Activated naive CD8-positive, alpha-beta T cell treated with anti-CD3 and anti-CD28 coated beads, Interleukin-2, amount 50 U/mL, for 24 hours (primary cell): ENCODE results near the gene CA9.
A peak's percentile ranks its signal among the peaks of the same experiment; 100 is the strongest.

Experiments
- ATAC-seq: fragments of 150-1000 bp; cut with Tn5 transposase; one replicate; pipeline ENCODE4 v1.10.0; 2021
- DNase-seq: peaks from one replicate; pipeline ENCODE4 v3.0.0; 2021
- H3K27ac Mint-ChIP-seq: one replicate; pipeline ENCODE4 v1.8.0; 2021; ENCODE audit warnings: mild to moderate bottlenecking, mixed read lengths
- H3K27me3 Mint-ChIP-seq: one replicate; pipeline ENCODE4 v1.8.0; 2021; ENCODE audit warnings: mixed read lengths
- H3K36me3 Mint-ChIP-seq: one replicate; pipeline ENCODE4 v1.8.0; 2021; ENCODE audit warnings: low read depth, mixed read lengths
- H3K4me1 Mint-ChIP-seq: one replicate; pipeline ENCODE4 v1.8.0; 2021; ENCODE audit warnings: mixed read lengths
- H3K4me3 Mint-ChIP-seq: one replicate; pipeline ENCODE4 v1.8.0; 2021; ENCODE audit warnings: mild to moderate bottlenecking, moderate library complexity, mixed read lengths
- H3K9me3 Mint-ChIP-seq: one replicate; pipeline ENCODE4 v1.8.0; 2021; ENCODE audit warnings: mixed read lengths

The CA9 gene

DNA sequence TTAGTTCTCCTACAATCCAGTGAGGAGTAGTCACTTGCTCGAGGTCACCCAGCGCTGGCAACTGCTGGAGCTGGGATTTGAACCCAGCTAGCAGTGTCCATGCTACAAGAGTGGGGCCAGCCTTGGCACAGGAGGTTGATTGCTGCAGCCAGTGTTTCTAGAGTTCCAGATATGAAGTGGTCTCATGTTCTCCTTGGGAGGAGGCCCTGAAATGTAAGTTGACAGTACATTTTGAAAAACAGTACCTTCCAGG lies 14.8 kb upstream of the CA9 start:
- no peak for ATAC-seq
- Mint-ChIP-seq H3K9me3 (peaks cover 4% of the 10 kb centered on the region), H3K4me1 (peaks cover 72% of the 10 kb centered on the region), H3K27ac (peak overlapping the region; percentile 100), H3K4me3 (peak overlapping the region; percentile 86), H3K36me3 (peaks cover 35% of the 10 kb centered on the region), H3K27me3 (peaks cover 5% of the 10 kb centered on the region)
- no peak for DNase-seq

DNA sequence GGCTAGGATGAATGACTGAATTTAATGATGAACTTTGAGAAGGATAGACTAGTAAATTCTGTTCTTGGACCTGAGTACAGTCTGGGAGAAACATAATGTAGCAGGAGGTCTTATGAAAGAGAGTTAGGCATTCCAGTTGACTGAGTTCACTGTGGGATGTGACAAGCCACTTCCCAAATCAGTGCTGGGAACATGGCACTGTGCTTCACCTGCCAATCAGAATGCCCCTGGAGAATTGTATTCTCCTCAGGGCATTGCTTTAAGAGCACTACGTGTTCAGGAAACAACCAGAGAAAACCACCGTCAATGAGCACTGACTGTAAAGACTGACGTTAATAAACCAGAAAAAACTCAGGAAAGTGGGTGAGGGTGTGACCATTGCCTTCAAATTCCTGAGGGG lies 14.4 kb upstream of the CA9 start:
- Mint-ChIP-seq H3K27ac (peak overlapping the region; percentile 100), H3K36me3 (peaks cover 35% of the 10 kb centered on the region)
- no peak for DNase-seq

DNA sequence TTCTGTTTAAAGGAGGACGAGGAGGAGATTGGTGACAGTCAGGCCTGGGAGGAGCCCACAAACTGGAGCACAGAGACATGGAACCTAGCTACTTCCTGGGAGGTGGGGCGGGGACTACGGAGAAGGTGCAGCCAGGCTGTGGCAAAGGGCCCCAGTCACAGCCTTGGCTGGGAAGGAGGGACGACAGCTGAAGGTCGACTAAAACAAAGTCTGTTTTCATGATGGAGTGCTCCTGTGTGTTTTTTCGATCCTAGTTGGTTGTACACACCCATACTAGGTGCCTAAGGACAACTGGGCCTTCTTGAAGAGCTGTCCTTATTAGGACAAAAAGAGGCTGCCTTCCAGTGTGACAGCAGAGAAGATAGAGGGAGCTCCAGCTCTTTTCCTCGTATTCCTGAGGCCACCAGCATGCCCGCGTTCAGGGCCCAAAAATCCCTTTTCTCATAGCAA lies 12.7 kb upstream of the CA9 start:
- Mint-ChIP-seq H3K4me3 (no peak overlapping the region), H3K27ac (no peak overlapping the region), H3K36me3 (peaks cover 35% of the 10 kb centered on the region), H3K4me1 (peaks cover 83% of the 10 kb centered on the region), H3K9me3 (peaks cover 4% of the 10 kb centered on the region), H3K27me3 (peaks cover 5% of the 10 kb centered on the region)
- DNase-seq: no peak
- no peak for ATAC-seq

More for the DNA sequence above, 14.4 kb upstream of the CA9 start:
- no peak for ATAC-seq
- Mint-ChIP-seq H3K9me3 (peaks cover 4% of the 10 kb centered on the region), H3K4me1 (peaks cover 76% of the 10 kb centered on the region), H3K4me3 (peak overlapping the region; percentile 86), H3K27me3 (peaks cover 5% of the 10 kb centered on the region)

DNA sequence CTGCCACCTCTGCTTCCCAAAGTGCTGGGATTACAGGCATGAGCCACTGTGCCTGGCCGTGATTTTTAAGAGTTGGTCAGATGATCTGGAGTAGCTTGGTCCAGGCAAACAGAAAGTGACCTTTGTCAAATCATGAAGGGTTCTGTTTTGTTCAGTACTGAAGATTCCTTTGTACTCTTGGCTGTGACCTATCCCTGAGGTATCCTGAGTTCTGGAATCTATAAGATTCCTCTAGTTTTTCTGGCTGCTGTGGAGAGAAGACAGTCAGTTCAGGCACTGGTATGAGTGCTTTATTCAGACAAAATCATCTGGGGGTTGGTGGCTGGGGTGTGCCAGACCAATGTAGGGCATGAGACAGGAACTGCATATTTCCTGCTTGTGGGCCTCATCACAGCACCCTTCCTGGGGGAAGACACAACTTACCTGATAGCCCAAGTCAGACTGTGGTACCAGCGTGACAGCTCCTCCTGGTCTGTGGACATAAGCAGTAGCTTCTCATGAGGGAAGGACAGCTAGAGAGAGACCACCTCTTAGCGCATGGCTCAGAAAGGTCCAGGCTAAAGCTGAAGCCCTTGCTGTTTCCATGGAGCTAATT lies 11.9 kb upstream of the CA9 start:
- DNase-seq: no peak
- H3K27ac Mint-ChIP-seq: peak overlapping the region; percentile 60
- no peak overlapping the region for H3K4me3 Mint-ChIP-seq
- H3K27me3 Mint-ChIP-seq: peaks cover 6% of the 10 kb centered on the region
- ATAC-seq: no peak
- peaks cover 74% of the 10 kb centered on the region for H3K4me1 Mint-ChIP-seq
- H3K36me3 Mint-ChIP-seq: peaks cover 35% of the 10 kb centered on the region
- H3K9me3 Mint-ChIP-seq: peaks cover 4% of the 10 kb centered on the region

- Mint-ChIP-seq H3K4me3 (no peak overlapping the region), H3K9me3 (peaks cover 4% of the 10 kb centered on the region), H3K27me3 (peaks cover 6% of the 10 kb centered on the region), H3K4me1 (peaks cover 69% of the 10 kb centered on the region), H3K27ac (no peak overlapping the region), H3K36me3 (peaks cover 35% of the 10 kb centered on the region)
- ATAC-seq: no peak
- DNase-seq: no peak
Observed at GRCh38 chr9:35662437-35662836, 11.3 kb upstream of the CA9 start.

GRCh38 chr9:35664531-35665470 lies 8.9 kb upstream of the CA9 start, which contains the start of gene ARHGEF39:
TSS of gene ARHGEF39 (minus strand) at chr9:35665195. CDS start at chr9:35665169, 26 bp downstream.
- ATAC-seq: peak; percentile 88
- Mint-ChIP-seq H3K9me3 (no peaks in the 10 kb centered on the region), H3K27me3 (peaks cover 2% of the 10 kb centered on the region), H3K4me1 (peaks cover 53% of the 10 kb centered on the region), H3K27ac (peak within 1 kb of the TSS; percentile 72), H3K4me3 (peak within 1 kb of the TSS; percentile 81), H3K36me3 (peaks cover 24% of the 10 kb centered on the region)
- peak; percentile 84 for DNase-seq

- Mint-ChIP-seq H3K36me3 (peaks cover 20% of the 10 kb centered on the region), H3K27me3 (peaks cover 2% of the 10 kb centered on the region), H3K9me3 (no peaks in the 10 kb centered on the region), H3K4me3 (peak overlapping the region; percentile 81), H3K4me1 (peaks cover 46% of the 10 kb centered on the region), H3K27ac (peak overlapping the region; percentile 63)
- ATAC-seq: no peak
- no peak for DNase-seq
Observed at GRCh38 chr9:35665471-35665818, 8.3 kb upstream of the CA9 start.

- H3K36me3 Mint-ChIP-seq: peaks cover 14% of the 10 kb centered on the region
- ATAC-seq: no peak
- peaks cover 40% of the 10 kb centered on the region for H3K4me1 Mint-ChIP-seq
- DNase-seq: no peak
- H3K9me3 Mint-ChIP-seq: no peaks in the 10 kb centered on the region
- H3K27me3 Mint-ChIP-seq: peaks cover 2% of the 10 kb centered on the region
- peak overlapping the region; percentile 81 for H3K4me3 Mint-ChIP-seq
- no peak overlapping the region for H3K27ac Mint-ChIP-seq
Observed at GRCh38 chr9:35666045-35666444, 7.7 kb upstream of the CA9 start.

DNA sequence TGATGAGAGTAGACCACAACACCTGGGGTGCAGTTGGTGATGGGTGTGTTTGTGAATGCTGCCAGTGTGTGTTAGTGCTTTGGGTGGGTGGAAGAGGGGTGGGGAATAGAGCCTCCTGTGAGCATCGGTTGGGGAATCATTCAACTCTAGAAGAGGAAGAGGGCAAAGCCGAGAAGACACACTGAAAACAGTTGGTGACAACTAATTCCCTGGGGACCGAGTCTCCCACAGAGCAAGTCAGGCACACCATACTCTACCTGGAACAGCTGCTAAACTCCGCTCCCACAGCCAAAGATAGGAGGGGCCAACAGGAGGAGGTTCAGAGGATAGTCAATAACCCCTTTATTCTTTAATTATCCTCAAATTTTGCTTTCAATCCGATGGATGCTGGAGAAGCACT lies 7.2 kb upstream of the CA9 start:
- ATAC-seq: no peak

DNA sequence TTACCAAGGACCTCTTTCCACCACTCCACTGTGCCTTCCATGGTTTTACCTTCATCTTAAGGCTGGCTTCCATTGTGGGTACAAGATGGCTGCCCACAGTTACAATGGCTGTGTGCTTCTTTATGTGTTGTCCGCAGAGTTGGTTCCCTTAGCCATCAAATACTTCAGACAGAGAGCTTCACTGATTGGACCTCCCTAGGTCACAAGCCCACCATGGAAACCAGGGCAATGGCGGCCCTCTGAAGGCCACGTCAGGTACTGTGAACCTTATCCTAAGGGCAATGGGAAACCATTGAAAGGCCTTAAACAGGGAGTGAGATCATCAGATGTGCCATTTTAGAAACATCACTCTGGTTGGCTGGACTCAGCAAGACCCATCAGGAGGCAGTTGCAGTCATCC lies 5.8 kb upstream of the CA9 start:
- DNase-seq: no peak
- no peaks in the 10 kb centered on the region for H3K9me3 Mint-ChIP-seq
- no peaks in the 10 kb centered on the region for H3K36me3 Mint-ChIP-seq
- peaks cover 2% of the 10 kb centered on the region for H3K27me3 Mint-ChIP-seq
- no peak overlapping the region for H3K4me3 Mint-ChIP-seq
- no peak for ATAC-seq
- H3K27ac Mint-ChIP-seq: peak overlapping the region; percentile 39
- peaks cover 23% of the 10 kb centered on the region for H3K4me1 Mint-ChIP-seq

More for the DNA sequence above, 7.2 kb upstream of the CA9 start:
- H3K27me3 Mint-ChIP-seq: peaks cover 2% of the 10 kb centered on the region
- peaks cover 11% of the 10 kb centered on the region for H3K36me3 Mint-ChIP-seq
- no peaks in the 10 kb centered on the region for H3K9me3 Mint-ChIP-seq
- DNase-seq: no peak
- H3K27ac Mint-ChIP-seq: no peak overlapping the region
- H3K4me1 Mint-ChIP-seq: peaks cover 37% of the 10 kb centered on the region
- no peak overlapping the region for H3K4me3 Mint-ChIP-seq

- H3K4me3 Mint-ChIP-seq: no peak overlapping the region
- H3K27ac Mint-ChIP-seq: no peak overlapping the region
- H3K36me3 Mint-ChIP-seq: no peaks in the 10 kb centered on the region
- peaks cover 5% of the 10 kb centered on the region for H3K27me3 Mint-ChIP-seq
- H3K4me1 Mint-ChIP-seq: peaks cover 13% of the 10 kb centered on the region
- ATAC-seq (no peak), DNase-seq (no peak)
- H3K9me3 Mint-ChIP-seq: no peaks in the 10 kb centered on the region
Observed at GRCh38 chr9:35669331-35670145, 4.2 kb upstream of the CA9 start.

- no peaks in the 10 kb centered on the region for H3K9me3 Mint-ChIP-seq
- peaks cover 12% of the 10 kb centered on the region for H3K4me1 Mint-ChIP-seq
- ATAC-seq: no peak
- peaks cover 11% of the 10 kb centered on the region for H3K27me3 Mint-ChIP-seq
- no peaks in the 10 kb centered on the region for H3K36me3 Mint-ChIP-seq
- DNase-seq: no peak
- no peak overlapping the region for H3K27ac Mint-ChIP-seq
- no peak overlapping the region for H3K4me3 Mint-ChIP-seq
Observed at GRCh38 chr9:35674025-35674361, 265 bp downstream of the CA9 start.

DNA sequence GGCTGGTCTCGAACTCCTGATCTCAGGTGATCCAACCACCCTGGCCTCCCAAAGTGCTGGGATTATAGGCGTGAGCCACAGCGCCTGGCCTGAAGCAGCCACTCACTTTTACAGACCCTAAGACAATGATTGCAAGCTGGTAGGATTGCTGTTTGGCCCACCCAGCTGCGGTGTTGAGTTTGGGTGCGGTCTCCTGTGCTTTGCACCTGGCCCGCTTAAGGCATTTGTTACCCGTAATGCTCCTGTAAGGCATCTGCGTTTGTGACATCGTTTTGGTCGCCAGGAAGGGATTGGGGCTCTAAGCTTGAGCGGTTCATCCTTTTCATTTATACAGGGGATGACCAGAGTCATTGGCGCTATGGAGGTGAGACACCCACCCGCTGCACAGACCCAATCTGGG lies 1.5 kb downstream of the CA9 start:
- no peak overlapping the region for H3K27ac Mint-ChIP-seq

DNA sequence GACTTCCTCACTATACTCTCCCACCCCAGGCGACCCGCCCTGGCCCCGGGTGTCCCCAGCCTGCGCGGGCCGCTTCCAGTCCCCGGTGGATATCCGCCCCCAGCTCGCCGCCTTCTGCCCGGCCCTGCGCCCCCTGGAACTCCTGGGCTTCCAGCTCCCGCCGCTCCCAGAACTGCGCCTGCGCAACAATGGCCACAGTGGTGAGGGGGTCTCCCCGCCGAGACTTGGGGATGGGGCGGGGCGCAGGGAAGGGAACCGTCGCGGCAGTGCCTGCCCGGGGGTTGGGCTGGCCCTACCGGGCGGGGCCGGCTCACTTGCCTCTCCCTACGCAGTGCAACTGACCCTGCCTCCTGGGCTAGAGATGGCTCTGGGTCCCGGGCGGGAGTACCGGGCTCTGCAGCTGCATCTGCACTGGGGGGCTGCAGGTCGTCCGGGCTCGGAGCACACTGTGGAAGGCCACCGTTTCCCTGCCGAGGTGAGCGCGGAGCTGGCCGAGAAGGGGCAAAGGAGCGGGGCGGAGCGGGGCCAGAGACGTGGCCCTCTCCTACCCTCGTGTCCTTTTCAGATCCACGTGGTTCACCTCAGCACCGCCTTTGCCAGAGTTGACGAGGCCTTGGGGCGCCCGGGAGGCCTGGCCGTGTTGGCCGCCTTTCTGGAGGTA lies 2.1 kb downstream of the CA9 start:
- peak overlapping the region; percentile 66 for H3K4me3 Mint-ChIP-seq
- no peaks in the 10 kb centered on the region for H3K9me3 Mint-ChIP-seq
- H3K36me3 Mint-ChIP-seq: no peaks in the 10 kb centered on the region
- ATAC-seq (peak; percentile 74), DNase-seq (peak; percentile 66)
- H3K4me1 Mint-ChIP-seq: peaks cover 12% of the 10 kb centered on the region
- H3K27ac Mint-ChIP-seq: peak overlapping the region; percentile 56
- H3K27me3 Mint-ChIP-seq: peaks cover 11% of the 10 kb centered on the region

More for the DNA sequence above, 1.5 kb downstream of the CA9 start:
- peak overlapping the region; percentile 43 for H3K4me3 Mint-ChIP-seq
- peaks cover 12% of the 10 kb centered on the region for H3K4me1 Mint-ChIP-seq
- peaks cover 11% of the 10 kb centered on the region for H3K27me3 Mint-ChIP-seq
- no peaks in the 10 kb centered on the region for H3K9me3 Mint-ChIP-seq
- ATAC-seq (peak; percentile 10), DNase-seq (no peak)
- no peaks in the 10 kb centered on the region for H3K36me3 Mint-ChIP-seq
